GM23338 (cell line): ENCODE data around the gene UVSSA.

Experiments used
- CTCF ChIP-seq, 2 experiments: fragments of 200-600 bp in 1 of 2; sonication (generic) in 1 of 2; conservative IDR thresholded peaks; 2 replicates each; pipeline versions ENCODE4 v1.5.1 to v1.6.1; 2016 to 2017; ENCODE audit warnings: antibody characterized with exemption in 2 of 2, low read depth in 2 of 2, mild to moderate bottlenecking in 2 of 2, moderate library complexity in 1 of 2
- EZH2phosphoT487 ChIP-seq: fragments of 200-600 bp; sonication (generic); IDR thresholded peaks from one replicate; pipeline ENCODE4 v1.8.1; 2018; ENCODE audit warnings: antibody characterized with exemption; ENCODE audit not compliant: unreplicated experiment
- POLR2AphosphoS5 ChIP-seq: IDR thresholded peaks from 2 replicates; pipeline ENCODE4 v1.6.1; 2016; ENCODE audit warnings: antibody characterized with exemption, low read depth
- REST ChIP-seq: IDR thresholded peaks from one replicate; pipeline ENCODE4 v1.6.1; 2018; ENCODE audit warnings: antibody characterized with exemption; ENCODE audit not compliant: unreplicated experiment

- TF ChIP-seq CTCF (conservative IDR thresholded peaks at IDR 0.05; ENCODE audit: low read depth in 2 of 2) (no peak), REST (no peak), EZH2phosphoT487 (no peak), POLR2AphosphoS5 (no peak)
Observed at GRCh38 chr4:1355378-1355777, 8.4 kb downstream of the UVSSA start.
